ENCODE data around the gene KLRK1.
"Not testable (repeated sequence)": the region's sequence is repeated elsewhere in the genome, so short reads cannot be mapped to it uniquely, and the experiment has no call there.

Gene KLRK1

GRCh38 chr12:10381928-10382628 is 7.8 kb downstream of the KLRK1 start:
- Histone ChIP-seq H3K9me3 (ENCODE audit: low read length) (no peaks in the 10 kb centered on the region), H3K36me3 (ENCODE audit: insufficient read depth, low read length) (no peaks in the 10 kb centered on the region), H3K27me3 (ENCODE audit: insufficient read depth, low read length) (no peaks in the 10 kb centered on the region), H2AFZ (ENCODE audit: low read depth, low read length) (no peak overlapping the region), H3K4me1 (ENCODE audit: insufficient read depth, low read length) (no peaks in the 10 kb centered on the region), H3K4me3 (ENCODE audit: low read length) (no peak overlapping the region)

DNA sequence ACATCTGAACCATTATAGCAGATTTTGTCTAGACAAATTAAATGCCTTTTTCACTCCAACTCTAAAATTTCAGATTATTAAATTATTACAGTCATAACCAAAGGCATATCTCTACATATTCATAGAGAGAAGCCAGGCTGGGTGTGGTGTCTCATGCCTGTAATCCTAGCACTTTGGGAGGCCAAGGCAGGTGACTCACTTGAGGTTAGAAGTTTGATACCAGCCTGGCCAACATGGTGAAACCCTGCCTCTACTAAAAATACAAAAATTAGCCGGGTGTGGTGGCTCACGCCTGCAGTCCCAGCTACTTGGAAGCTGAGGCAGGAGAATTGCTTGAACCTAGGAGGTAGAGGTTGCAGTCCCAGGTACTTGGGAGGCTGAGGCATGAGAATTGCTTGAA is 11.1 kb downstream of the KLRK1 start:
- H2AFZ ChIP-seq (ENCODE audit: low read depth, low read length); H3K4me3 ChIP-seq (ENCODE audit: low read length); H3K36me3 ChIP-seq (ENCODE audit: insufficient read depth, low read length); H3K9me3 ChIP-seq (ENCODE audit: low read length); H3K27me3 ChIP-seq (ENCODE audit: insufficient read depth, low read length); H3K4me1 ChIP-seq (ENCODE audit: insufficient read depth, low read length): not testable (repeated sequence)

DNA sequence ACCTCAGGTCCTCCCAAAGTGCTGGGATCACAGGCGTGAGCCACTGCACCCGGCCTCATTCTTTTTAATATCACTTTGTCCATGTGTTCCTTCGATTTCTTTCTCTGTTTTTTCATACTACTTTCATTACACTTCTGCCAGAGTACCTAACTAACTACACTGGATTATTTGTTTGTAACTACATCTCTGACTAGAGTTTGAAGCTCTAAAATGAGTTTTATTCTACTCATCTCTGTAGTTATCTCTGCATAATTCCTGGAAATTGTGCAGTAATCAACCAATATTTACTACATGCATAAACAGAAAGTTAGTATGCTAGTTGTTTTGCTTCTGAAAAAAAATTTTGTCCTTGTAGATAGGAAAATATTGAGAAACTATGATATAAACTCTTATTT is 15.2 kb downstream of the KLRK1 start:
- H3K36me3 ChIP-seq (ENCODE audit: insufficient read depth, low read length) = no peaks in the 10 kb centered on the region
- H3K4me3 ChIP-seq (ENCODE audit: low read length) = no peak overlapping the region
- H3K27me3 ChIP-seq (ENCODE audit: insufficient read depth, low read length) = no peaks in the 10 kb centered on the region
- H3K9me3 ChIP-seq (ENCODE audit: low read length) = no peaks in the 10 kb centered on the region
- no peaks in the 10 kb centered on the region for H3K4me1 ChIP-seq (ENCODE audit: insufficient read depth, low read length)
- H2AFZ ChIP-seq (ENCODE audit: low read depth, low read length) = no peak overlapping the region

GRCh38 chr12:10372559-10372958 is 17.3 kb downstream of the KLRK1 start:
- no peaks in the 10 kb centered on the region for H3K36me3 ChIP-seq (ENCODE audit: insufficient read depth, low read length)
- no peak overlapping the region for H3K4me3 ChIP-seq (ENCODE audit: low read length)
- no peak overlapping the region for H2AFZ ChIP-seq (ENCODE audit: low read depth, low read length)
- peaks cover 1% of the 10 kb centered on the region for H3K4me1 ChIP-seq (ENCODE audit: insufficient read depth, low read length)
- H3K9me3 ChIP-seq (ENCODE audit: low read length) = no peaks in the 10 kb centered on the region
- H3K27me3 ChIP-seq (ENCODE audit: insufficient read depth, low read length) = no peaks in the 10 kb centered on the region

- H3K4me1 ChIP-seq (ENCODE audit: insufficient read depth, low read length); H3K4me3 ChIP-seq (ENCODE audit: low read length); H3K9me3 ChIP-seq (ENCODE audit: low read length); H3K36me3 ChIP-seq (ENCODE audit: insufficient read depth, low read length); H2AFZ ChIP-seq (ENCODE audit: low read depth, low read length); H3K27me3 ChIP-seq (ENCODE audit: insufficient read depth, low read length): not testable (repeated sequence)
Observed at GRCh38 chr12:10371893-10372535, 17.8 kb downstream of the KLRK1 start.

DNA sequence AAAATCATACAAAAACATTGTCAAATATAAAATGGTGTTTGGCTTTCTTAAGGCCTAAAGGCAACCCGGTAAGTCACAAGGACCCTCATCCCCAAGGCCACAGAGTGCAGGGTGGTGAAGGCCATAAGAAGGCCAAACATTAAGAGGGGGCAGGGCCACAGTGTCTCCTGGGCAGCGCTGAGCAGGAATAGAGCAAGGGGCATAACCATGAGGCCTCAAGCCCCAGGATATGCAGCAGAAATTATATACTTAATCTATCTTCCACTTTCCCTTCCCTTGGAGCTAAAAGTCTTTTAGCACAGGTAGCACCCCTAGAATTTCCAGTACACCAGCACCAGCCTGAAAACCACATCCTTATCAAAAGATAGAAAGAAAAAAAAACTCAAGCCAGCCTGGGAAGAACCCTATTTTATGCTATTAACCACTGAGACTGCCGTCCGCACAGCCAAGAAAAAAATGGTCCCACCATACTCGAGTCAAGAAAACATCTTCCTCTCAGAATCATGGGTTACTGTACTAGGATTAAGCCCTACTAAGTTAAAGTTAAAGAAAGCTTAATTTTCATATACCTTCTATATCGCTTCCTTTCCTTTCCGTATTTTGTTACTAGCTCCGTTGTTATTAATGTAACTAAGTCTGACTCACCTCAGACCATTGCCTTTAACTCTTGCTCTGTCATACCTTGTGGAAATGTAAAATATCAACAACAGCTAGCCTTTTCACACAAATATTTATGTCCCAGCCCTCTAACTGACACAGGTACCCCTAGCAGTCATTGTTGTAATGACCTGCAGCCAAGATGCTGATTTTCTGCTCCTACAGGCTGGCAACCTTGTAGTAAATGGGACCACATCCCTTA is 20.1 kb downstream of the KLRK1 start:
- H3K27me3 ChIP-seq (ENCODE audit: insufficient read depth, low read length) = no peaks in the 10 kb centered on the region
- H3K9me3 ChIP-seq (ENCODE audit: low read length) = no peaks in the 10 kb centered on the region
- no peaks in the 10 kb centered on the region for H3K36me3 ChIP-seq (ENCODE audit: insufficient read depth, low read length)
- H2AFZ ChIP-seq (ENCODE audit: low read depth, low read length) = no peak overlapping the region
- peaks cover 11% of the 10 kb centered on the region for H3K4me1 ChIP-seq (ENCODE audit: insufficient read depth, low read length)
- H3K4me3 ChIP-seq (ENCODE audit: low read length) = no peak overlapping the region

- Histone ChIP-seq H3K27me3 (ENCODE audit: insufficient read depth, low read length) (no peaks in the 10 kb centered on the region), H3K36me3 (ENCODE audit: insufficient read depth, low read length) (no peaks in the 10 kb centered on the region), H3K4me1 (ENCODE audit: insufficient read depth, low read length) (peaks cover 14% of the 10 kb centered on the region), H3K9me3 (ENCODE audit: low read length) (no peaks in the 10 kb centered on the region), H2AFZ (ENCODE audit: low read depth, low read length) (no peak overlapping the region), H3K4me3 (ENCODE audit: low read length) (no peak overlapping the region)
Observed at GRCh38 chr12:10368206-10369171, 21.4 kb downstream of the KLRK1 start.

GRCh38 chr12:10367714-10368113 is 22.1 kb downstream of the KLRK1 start:
- H3K27me3 ChIP-seq (ENCODE audit: insufficient read depth, low read length); H3K9me3 ChIP-seq (ENCODE audit: low read length); H3K4me3 ChIP-seq (ENCODE audit: low read length); H2AFZ ChIP-seq (ENCODE audit: low read depth, low read length); H3K36me3 ChIP-seq (ENCODE audit: insufficient read depth, low read length): not testable (repeated sequence)
- H3K4me1 ChIP-seq (ENCODE audit: insufficient read depth, low read length) = peaks cover 14% of the 10 kb centered on the region

DNA sequence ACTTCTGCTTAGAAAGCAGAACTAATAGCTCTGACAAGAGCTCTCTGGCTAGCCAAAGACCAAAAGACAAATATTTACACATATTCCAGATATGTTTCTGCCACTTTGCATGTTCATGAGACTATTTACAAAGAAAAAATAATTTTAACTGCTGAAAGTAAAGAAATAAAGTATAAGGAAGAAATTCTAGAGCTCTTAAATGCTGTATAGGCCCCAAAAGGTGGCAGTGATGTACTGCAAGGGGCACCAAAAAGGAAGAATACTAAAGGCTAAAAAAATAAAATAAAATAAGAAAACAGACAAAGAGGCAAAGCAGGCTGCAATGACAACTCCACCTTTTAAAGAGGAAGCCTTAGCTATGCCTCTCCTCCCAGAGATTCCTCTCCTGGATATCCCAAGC is 23.0 kb downstream of the KLRK1 start:
- no peaks in the 10 kb centered on the region for H3K36me3 ChIP-seq (ENCODE audit: insufficient read depth, low read length)
- no peak overlapping the region for H3K4me3 ChIP-seq (ENCODE audit: low read length)
- H3K27me3 ChIP-seq (ENCODE audit: insufficient read depth, low read length) = no peaks in the 10 kb centered on the region
- peaks cover 14% of the 10 kb centered on the region for H3K4me1 ChIP-seq (ENCODE audit: insufficient read depth, low read length)
- H3K9me3 ChIP-seq (ENCODE audit: low read length) = no peaks in the 10 kb centered on the region
- H2AFZ ChIP-seq (ENCODE audit: low read depth, low read length) = no peak overlapping the region

DNA sequence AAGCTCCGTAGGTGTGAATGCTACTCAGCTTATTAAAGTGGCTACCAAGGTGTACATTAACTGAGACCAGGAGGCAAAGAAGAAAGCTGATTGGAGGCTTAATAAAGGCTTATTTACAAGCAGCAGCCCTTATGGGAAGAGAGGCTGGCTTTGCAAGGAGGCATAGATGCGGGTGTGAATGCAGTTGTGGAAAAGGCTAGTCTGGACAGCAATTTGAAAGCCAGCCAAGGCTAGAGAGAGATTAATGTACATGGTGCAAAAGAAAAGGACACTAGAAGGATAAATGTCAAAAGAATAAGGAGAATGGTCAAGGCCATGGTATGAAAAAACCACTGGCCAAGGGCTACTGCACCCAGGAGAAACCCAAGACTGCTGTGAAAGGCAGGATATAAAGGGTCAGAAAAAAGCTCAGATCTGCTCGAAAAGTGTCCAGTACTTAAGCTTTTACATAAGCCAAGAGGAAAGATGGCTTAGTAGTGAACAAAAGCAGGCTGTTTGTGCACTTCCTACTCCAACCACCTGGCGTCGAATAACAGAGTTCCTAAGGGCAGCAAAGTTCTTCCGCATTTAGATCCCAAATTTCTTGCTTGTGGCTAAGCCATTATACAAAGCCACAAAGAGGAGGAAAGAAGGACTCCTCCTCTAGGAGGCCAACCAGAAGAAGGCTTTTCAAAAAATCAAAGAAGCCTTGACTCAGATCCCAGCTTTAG is 24.0 kb downstream of the KLRK1 start:
- Histone ChIP-seq H3K27me3 (ENCODE audit: insufficient read depth, low read length) (no peaks in the 10 kb centered on the region), H3K9me3 (ENCODE audit: low read length) (no peaks in the 10 kb centered on the region), H3K36me3 (ENCODE audit: insufficient read depth, low read length) (no peaks in the 10 kb centered on the region), H2AFZ (ENCODE audit: low read depth, low read length) (peak overlapping the region; percentile 97), H3K4me1 (ENCODE audit: insufficient read depth, low read length) (peaks cover 19% of the 10 kb centered on the region), H3K4me3 (ENCODE audit: low read length) (peak overlapping the region; percentile 83)

- H3K36me3 ChIP-seq (ENCODE audit: insufficient read depth, low read length) = no peaks in the 10 kb centered on the region
- peak overlapping the region; percentile 83 for H3K4me3 ChIP-seq (ENCODE audit: low read length)
- H3K4me1 ChIP-seq (ENCODE audit: insufficient read depth, low read length) = peaks cover 21% of the 10 kb centered on the region
- H2AFZ ChIP-seq (ENCODE audit: low read depth, low read length) = peak overlapping the region; percentile 97
- H3K9me3 ChIP-seq (ENCODE audit: low read length) = no peaks in the 10 kb centered on the region
- no peaks in the 10 kb centered on the region for H3K27me3 ChIP-seq (ENCODE audit: insufficient read depth, low read length)
Observed at GRCh38 chr12:10364815-10365622, 24.8 kb downstream of the KLRK1 start.

Data from neuron (in vitro differentiated cells).